NCI-H2081 (cell line): ENCODE data around the gene RAB40C.

ENCODE experiments used
- DNase-seq, 2 experiments: peaks; one replicate each; lab custom pipeline; 2025; lab: John Stamatoyannopoulos, UW

RAB40C gene

GRCh38 chr16:559411-560203, 30.3 kb upstream of the RAB40C start:
- DNase-seq: no peak

- no peak for DNase-seq
These were observed 29.6 kb upstream of the RAB40C start, which contains the start of gene PRR35 for GRCh38 chr16:560204-560700. Gene PRR35 (plus strand): TSS chr16:560394. CDS start chr16:563295, 2,901 bp downstream.

GRCh38 chr16:560701-561412, 29.0 kb upstream of the RAB40C start:
- DNase-seq: no peak

GRCh38 chr16:561413-561794, 28.5 kb upstream of the RAB40C start:
- DNase-seq: no peak

GRCh38 chr16:561957-562938, 27.6 kb upstream of the RAB40C start:
- DNase-seq: no peak

- no peak for DNase-seq
These were observed 26.7 kb upstream of the RAB40C start for GRCh38 chr16:563072-563644.

- no peak for DNase-seq
These were observed 25.0 kb upstream of the RAB40C start for GRCh38 chr16:564690-565418.

GRCh38 chr16:565419-566330, 24.2 kb upstream of the RAB40C start:
- no peak for DNase-seq

GRCh38 chr16:566475-567372, 23.1 kb upstream of the RAB40C start, which contains the start of gene NHLRC4:
Gene NHLRC4 (plus strand): TSS chr16:567005. CDS start chr16:568048, 1,043 bp downstream.
- DNase-seq: peak in 1 of 2 experiments; percentile 25

GRCh38 chr16:567373-568256, 22.3 kb upstream of the RAB40C start:
- no peak for DNase-seq

- DNase-seq: no peak
These were observed 21.2 kb upstream of the RAB40C start for GRCh38 chr16:568401-569258.

- DNase-seq: peak in 1 of 2 experiments; percentile 55
These were observed 20.2 kb upstream of the RAB40C start, which contains the start of gene PIGQ for GRCh38 chr16:569445-570254. Gene PIGQ (plus strand): TSS chr16:569968. CDS start chr16:574075, 4,107 bp downstream.

- DNase-seq: no peak
These were observed 16.8 kb upstream of the RAB40C start for GRCh38 chr16:572865-573650.

GRCh38 chr16:574021-574760, 15.7 kb upstream of the RAB40C start:
- DNase-seq: no peak
